ENCODE data around the gene ING5.

- TF ChIP-seq POLR2AphosphoS5 (IDR thresholded peaks at IDR 0.05; ENCODE audit: insufficient read depth in 1 of 2, low read depth in 1 of 2) (no peak), CTCF (IDR thresholded peaks at IDR 0.05) (no peak), POLR2A (IDR thresholded peaks at IDR 0.05) (no peak)
Measured at GRCh38 chr2:241703032-241703604, 1.3 kb downstream of the ING5 start.

All from vagina (tissue), 2 donors.